H9 (cell line): ENCODE results near the gene PDE4B. TPM values are rescaled to one million over a fixed set of nuclear protein-coding genes. Genes with fewer than 3 reads are reported as not detected.

ENCODE experiments used
- DNase-seq: peaks from one replicate; pipeline ENCODE4 v3.0.0-alpha.2; 2017
- H2AFZ ChIP-seq: one replicate; pipeline ENCODE4 v1.6.1; 2013; ENCODE audit warnings: mild to moderate bottlenecking, low read length, control low read depth, moderate library complexity
- H2AK5ac ChIP-seq: 2 replicates; pipeline ENCODE4 v1.6.1; 2013; ENCODE audit warnings: low read length, control low read depth, mixed read lengths; ENCODE audit not compliant: insufficient read length
- H2BK120ac ChIP-seq: one replicate; pipeline ENCODE4 v1.6.1; 2013; ENCODE audit warnings: low read depth, mild to moderate bottlenecking, low read length, control low read depth, inconsistent platforms; ENCODE audit not compliant: poor library complexity, severe bottlenecking
- H2BK12ac ChIP-seq: 2 replicates; pipeline ENCODE4 v1.6.1; 2013; ENCODE audit warnings: low read length, control low read depth, mixed read lengths, low read depth; ENCODE audit not compliant: insufficient read length
- H2BK15ac ChIP-seq: 2 replicates; pipeline ENCODE4 v1.6.1; 2013; ENCODE audit warnings: low read depth, low read length, control low read depth
- H2BK20ac ChIP-seq: one replicate; pipeline ENCODE4 v1.6.1; 2013; ENCODE audit warnings: low read depth, mild to moderate bottlenecking, low read length, control low read depth, inconsistent platforms; ENCODE audit not compliant: poor library complexity, severe bottlenecking
- H2BK5ac ChIP-seq: 2 replicates; pipeline ENCODE4 v1.6.1; 2013; ENCODE audit warnings: low read length, control low read depth, mixed read lengths; ENCODE audit not compliant: insufficient read length
- H3K14ac ChIP-seq: 2 replicates; pipeline ENCODE4 v1.6.1; 2013; ENCODE audit warnings: low read length, control low read depth; ENCODE audit not compliant: insufficient read depth
- H3K18ac ChIP-seq: 2 replicates; pipeline ENCODE4 v1.6.1; 2013; ENCODE audit warnings: low read depth, mild to moderate bottlenecking, mixed read lengths, low read length, control low read depth; ENCODE audit not compliant: insufficient read length
- H3K23ac ChIP-seq: 2 replicates; pipeline ENCODE4 v1.6.1; 2013; ENCODE audit warnings: low read length, control low read depth, mixed read lengths, low read depth; ENCODE audit not compliant: insufficient read length
- H3K23me2 ChIP-seq: 2 replicates; pipeline ENCODE4 v1.6.1; 2013; ENCODE audit warnings: low read depth, mild to moderate bottlenecking, mixed read lengths, low read length, control low read depth; ENCODE audit not compliant: insufficient read length, poor library complexity, severe bottlenecking
- H3K27ac ChIP-seq: 2 replicates; pipeline ENCODE4 v1.5.1; 2013; ENCODE audit warnings: low read length, control low read depth, mixed read lengths, low read depth; ENCODE audit not compliant: insufficient read length
- H3K27me3 ChIP-seq: 2 replicates; pipeline ENCODE4 v1.6.1; 2013; ENCODE audit warnings: low read length, control low read depth, inconsistent platforms; ENCODE audit not compliant: insufficient read depth
- H3K4ac ChIP-seq: 2 replicates; pipeline ENCODE4 v1.6.1; 2013; ENCODE audit warnings: low read depth, mild to moderate bottlenecking, control low read depth, inconsistent platforms, low read length, moderate library complexity
- H3K4me1 ChIP-seq: 2 replicates; pipeline ENCODE4 v1.6.1; 2013; ENCODE audit warnings: low read length, control low read depth, inconsistent platforms; ENCODE audit not compliant: insufficient read depth
- H3K4me2 ChIP-seq: 2 replicates; pipeline ENCODE4 v1.6.1; 2013; ENCODE audit warnings: low read length, control low read depth, mixed read lengths; ENCODE audit not compliant: insufficient read length, insufficient read depth
- H3K56ac ChIP-seq: 2 replicates; pipeline ENCODE4 v1.6.1; 2013; ENCODE audit warnings: low read depth, mild to moderate bottlenecking, mixed read lengths, low read length, control low read depth; ENCODE audit not compliant: insufficient read length
- H3K79me1 ChIP-seq: 2 replicates; pipeline ENCODE4 v1.6.1; 2013; ENCODE audit warnings: low read depth, mild to moderate bottlenecking, moderate library complexity, low read length, control low read depth, inconsistent platforms; ENCODE audit not compliant: insufficient read depth, poor library complexity, severe bottlenecking
- H3K79me2 ChIP-seq: 2 replicates; pipeline ENCODE4 v1.6.1; 2013; ENCODE audit warnings: low read length, control low read depth, inconsistent platforms; ENCODE audit not compliant: insufficient read depth
- H3K9ac ChIP-seq: 2 replicates; pipeline ENCODE4 v1.6.1; 2013; ENCODE audit warnings: low read length, control low read depth, mixed read lengths; ENCODE audit not compliant: insufficient read length; ENCODE audit errors: extremely low read depth
- H3K9me3 ChIP-seq: one replicate; pipeline ENCODE4 v1.6.1; 2013; ENCODE audit warnings: low read depth, low read length, inconsistent platforms; ENCODE audit not compliant: control insufficient read depth
- H3T11ph ChIP-seq: one replicate; pipeline ENCODE4 v1.6.1; 2013; ENCODE audit warnings: mild to moderate bottlenecking, low read length, control low read depth, inconsistent platforms
- H4K20me1 ChIP-seq: one replicate; pipeline ENCODE4 v1.6.1; 2013; ENCODE audit not compliant: control insufficient read depth, insufficient read length, insufficient read depth
- H4K5ac ChIP-seq: 2 replicates; pipeline ENCODE4 v1.6.1; 2013; ENCODE audit warnings: low read depth, mild to moderate bottlenecking, mixed read lengths, low read length, control low read depth; ENCODE audit not compliant: insufficient read length
- H4K8ac ChIP-seq: replicated peaks from 2 replicates; pipeline ENCODE4 v1.6.1; 2013; ENCODE audit warnings: low read length, control low read depth, mixed read lengths, low read depth; ENCODE audit not compliant: insufficient read length
- H4K91ac ChIP-seq: 2 replicates; pipeline ENCODE4 v1.6.1; 2013; ENCODE audit warnings: low read depth, mild to moderate bottlenecking, moderate library complexity, mixed read lengths, low read length, control low read depth; ENCODE audit not compliant: insufficient read length
- H3K27ac Mint-ChIP-seq, 3 experiments: 2 replicates in 2 of 3; 3 replicates in 1 of 3; pipeline ENCODE4 v1.8.0; 2020 to 2021; ENCODE audit warnings: mixed read lengths in 3 of 3, mild to moderate bottlenecking in 1 of 3, moderate library complexity in 1 of 3
- H3K27me3 Mint-ChIP-seq: 2 replicates; pipeline ENCODE4 v1.8.0; 2021; ENCODE audit warnings: low read depth, mild to moderate bottlenecking, moderate library complexity, mixed read lengths
- H3K36me3 Mint-ChIP-seq, 3 experiments: 2 replicates in 2 of 3; 3 replicates in 1 of 3; pipeline ENCODE4 v1.8.0; 2020 to 2021; ENCODE audit warnings: low read depth in 3 of 3, mixed read lengths in 3 of 3; ENCODE audit not compliant: insufficient read depth in 1 of 3
- H3K4me1 Mint-ChIP-seq, 2 experiments: 2 replicates each; pipeline ENCODE4 v1.8.0; 2020; ENCODE audit warnings: mixed read lengths in 2 of 2
- H3K4me3 Mint-ChIP-seq, 2 experiments: 2 replicates in 1 of 2; 3 replicates in 1 of 2; pipeline ENCODE4 v1.8.0; 2020 to 2021; ENCODE audit warnings: mild to moderate bottlenecking in 2 of 2, mixed read lengths in 2 of 2, moderate library complexity in 1 of 2
- H3K9me3 Mint-ChIP-seq, 2 experiments: 2 replicates in 1 of 2; 3 replicates in 1 of 2; pipeline ENCODE4 v1.8.0; 2020; ENCODE audit warnings: mild to moderate bottlenecking in 2 of 2, mixed read lengths in 2 of 2, moderate library complexity in 1 of 2
- CTCF ChIP-seq: fragments of 200-600 bp; sonication (generic); conservative IDR thresholded peaks from 3 replicates; pipeline ENCODE4 v1.8.0; 2021; ENCODE audit warnings: antibody characterized with exemption, mild to moderate bottlenecking
- WGBS: extraction: QIAGEN DNeasy Blood & Tissue Kit; methylation state at CpG from one replicate; pipeline ENCODE4 v1.1.7; 2013; ENCODE audit warnings: missing lambda C conversion rate, low lambda C conversion rate, mixed read lengths; ENCODE audit not compliant: insufficient read length; ENCODE audit errors: extremely low coverage; 5-methylcytosine and 5-hydroxymethylcytosine counted together
- total RNA-seq: library from RNA; stranded (reverse); gene quantifications from 2 replicates; pipeline ENCODE4 v1.2.1, GENCODE V29; 2021

PDE4B gene
- total RNA-seq, 1 experiment from 2014 or later: 19.8 TPM

- H3K36me3 Mint-ChIP-seq: no peaks in the 10 kb centered on the region
- Histone ChIP-seq H2BK15ac (no peak overlapping the region), H2AK5ac (no peak overlapping the region), H3K79me2 (no peaks in the 10 kb centered on the region), H4K5ac (no peak overlapping the region), H3K4me2 (no peak overlapping the region), H2BK5ac (no peak overlapping the region), H2BK12ac (no peak overlapping the region), H4K91ac (no peak overlapping the region), H3K27me3 (no peaks in the 10 kb centered on the region), H3K4ac (no peak overlapping the region), H4K8ac (no peak overlapping the region), H3K9me3 (no peaks in the 10 kb centered on the region), H3K4me1 (no peaks in the 10 kb centered on the region), H3K79me1 (no peaks in the 10 kb centered on the region), H3K18ac (no peak overlapping the region), H3T11ph (no peak overlapping the region), H2BK20ac (no peak overlapping the region), H3K23me2 (no peaks in the 10 kb centered on the region), H4K20me1 (no peaks in the 10 kb centered on the region), H2AFZ (no peak overlapping the region), H3K9ac (no peak overlapping the region), H3K23ac (no peak overlapping the region), H3K27ac (no peak overlapping the region), H3K14ac (no peak overlapping the region), H3K56ac (no peak overlapping the region), H2BK120ac (no peak overlapping the region)
- no peaks in the 10 kb centered on the region for H3K4me1 Mint-ChIP-seq
- no peak for TF ChIP-seq CTCF
- no peaks in the 10 kb centered on the region; the same call in 1 of the 2 replicates for H3K27me3 Mint-ChIP-seq
- no CpG with 5 or more reads among the region's 1 CpG for WGBS
- no peak overlapping the region for H3K4me3 Mint-ChIP-seq
- DNase-seq: no peak
- no peak overlapping the region for H3K27ac Mint-ChIP-seq
- no peaks in the 10 kb centered on the region for H3K9me3 Mint-ChIP-seq
These were observed 498.8 kb downstream of the PDE4B start for GRCh38 chr1:66291531-66291864.
